Ectodermal cell (in vitro differentiated cells): ENCODE results near the gene SPOPL.

Experiments used
- H3K27ac ChIP-seq: 2 replicates; pipeline ENCODE4 v1.7.0; 2013; ENCODE audit warnings: mild to moderate bottlenecking, low read depth, low read length; ENCODE audit not compliant: insufficient read depth, poor library complexity, severe bottlenecking
- H3K27me3 ChIP-seq: 2 replicates; pipeline ENCODE4 v1.7.0; 2013; ENCODE audit warnings: mild to moderate bottlenecking, low read length; ENCODE audit not compliant: insufficient read depth, control insufficient read depth, poor library complexity, severe bottlenecking
- H3K36me3 ChIP-seq: one replicate; pipeline ENCODE4 v1.7.0; 2013; ENCODE audit warnings: low read length; ENCODE audit not compliant: control insufficient read depth, insufficient read depth
- H3K4me1 ChIP-seq: one replicate; pipeline ENCODE4 v1.7.0; 2013; ENCODE audit warnings: low read length; ENCODE audit not compliant: control insufficient read depth, insufficient read depth
- H3K4me3 ChIP-seq: 2 replicates; pipeline ENCODE4 v1.7.0; 2013; ENCODE audit warnings: low read depth, low read length, control low read depth; ENCODE audit not compliant: insufficient read depth
- H3K9me3 ChIP-seq: 2 replicates; pipeline ENCODE4 v1.7.0; 2013; ENCODE audit warnings: mild to moderate bottlenecking, low read length, moderate library complexity; ENCODE audit not compliant: control insufficient read depth
- WGBS, 2 experiments: methylation state at CpG; one replicate each; pipeline ENCODE4 v1.1.7; 2013; ENCODE audit warnings: missing lambda C conversion rate in 2 of 2; 5-methylcytosine and 5-hydroxymethylcytosine counted together

The SPOPL gene

GRCh38 chr2:138589663-138590062, 88.1 kb downstream of the SPOPL start:
- no peaks in the 10 kb centered on the region for H3K27me3 ChIP-seq
- no peaks in the 10 kb centered on the region for H3K36me3 ChIP-seq
- H3K27ac ChIP-seq, result no peak overlapping the region
- no peaks in the 10 kb centered on the region for H3K4me1 ChIP-seq
- no peaks in the 10 kb centered on the region for H3K9me3 ChIP-seq
- no CpG with 5 or more reads among the region's 1 CpG for WGBS, 2 experiments
- H3K4me3 ChIP-seq, result no peak overlapping the region

DNA sequence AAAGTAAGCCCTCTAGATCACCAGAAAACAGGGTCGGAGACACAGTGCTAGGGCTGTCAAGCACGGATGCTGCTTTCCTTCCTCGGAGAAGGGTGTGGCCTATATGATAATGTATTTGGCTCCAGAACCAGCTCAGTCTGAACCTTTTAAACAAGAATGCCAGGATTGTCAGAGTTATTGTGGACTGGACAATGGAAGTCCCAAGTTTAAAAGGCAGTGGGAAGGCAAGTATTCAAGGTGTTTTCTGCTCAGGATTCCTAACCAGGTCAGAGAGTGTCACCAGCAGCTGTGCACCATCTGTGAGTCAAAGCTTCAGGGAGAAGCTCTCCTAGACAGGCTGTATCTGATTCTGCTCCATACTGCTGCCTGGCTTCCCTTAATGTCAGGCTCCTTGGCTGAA, 94.8 kb downstream of the SPOPL start:
- Histone ChIP-seq H3K36me3 (no peaks in the 10 kb centered on the region), H3K4me1 (no peaks in the 10 kb centered on the region), H3K9me3 (no peaks in the 10 kb centered on the region), H3K4me3 (no peak overlapping the region), H3K27ac (no peak overlapping the region), H3K27me3 (no peaks in the 10 kb centered on the region)
- WGBS, 2 experiments, result 80 to 85% methylated on average over 3 of the region's 3 CpGs

DNA sequence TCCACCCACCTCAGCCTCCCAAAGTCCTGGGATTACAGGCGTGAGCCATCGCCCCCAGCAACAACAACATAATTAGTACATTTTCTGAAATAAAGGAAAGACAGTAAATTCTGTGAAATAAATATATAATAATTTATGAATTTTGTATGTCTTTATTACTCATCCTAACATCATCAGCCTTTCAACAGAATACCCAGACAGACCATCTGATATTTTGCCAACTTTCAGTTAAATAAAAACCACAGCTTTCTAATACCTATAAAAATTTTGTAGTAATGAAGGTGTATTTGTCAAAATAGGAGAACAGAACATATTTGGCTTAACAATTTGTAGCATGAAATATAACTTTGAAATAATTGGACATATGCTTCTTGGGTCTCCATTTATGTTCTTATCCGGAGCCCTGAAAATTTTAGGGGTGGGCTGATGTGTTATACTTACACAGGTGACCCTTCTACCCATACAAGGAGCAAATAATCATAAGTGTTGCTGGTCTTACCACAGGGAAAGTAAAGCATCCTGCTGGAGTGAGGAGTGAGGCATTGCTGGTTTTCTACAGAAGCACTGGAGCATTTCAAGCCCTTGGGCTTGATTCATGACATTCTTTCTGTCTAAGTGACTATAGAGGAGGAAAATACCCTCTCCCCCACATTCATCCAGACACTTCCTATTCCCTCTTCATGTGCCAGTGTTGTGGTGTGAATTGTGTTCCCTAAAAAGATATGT, 99.3 kb downstream of the SPOPL start:
- H3K27ac ChIP-seq, result no peak overlapping the region

GRCh38 chr2:138601458-138602165, 100.0 kb downstream of the SPOPL start:
- no peaks in the 10 kb centered on the region for H3K9me3 ChIP-seq
- no peaks in the 10 kb centered on the region for H3K27me3 ChIP-seq
- no peak overlapping the region for H3K4me3 ChIP-seq
- H3K27ac ChIP-seq, result no peak overlapping the region
- H3K36me3 ChIP-seq, result no peaks in the 10 kb centered on the region
- H3K4me1 ChIP-seq, result no peaks in the 10 kb centered on the region
- WGBS, 2 experiments, result 91 to 94% methylated on average over 2 of the region's 2 CpGs

More for the DNA sequence above, 99.3 kb downstream of the SPOPL start:
- Histone ChIP-seq H3K9me3 (no peaks in the 10 kb centered on the region), H3K27me3 (no peaks in the 10 kb centered on the region), H3K36me3 (no peaks in the 10 kb centered on the region), H3K4me1 (no peaks in the 10 kb centered on the region), H3K4me3 (no peak overlapping the region)
- 67 to 95% methylated on average over 1 to 3 of the region's 3 CpGs for WGBS, 2 experiments

- no peak overlapping the region for H3K27ac ChIP-seq
- no peaks in the 10 kb centered on the region for H3K4me1 ChIP-seq
- WGBS, 2 experiments, result 91 to 100% methylated on average over 1 of the region's 1 CpG
- no peak overlapping the region for H3K4me3 ChIP-seq
- H3K9me3 ChIP-seq, result no peaks in the 10 kb centered on the region
- no peaks in the 10 kb centered on the region for H3K27me3 ChIP-seq
- H3K36me3 ChIP-seq, result no peaks in the 10 kb centered on the region
Observed at GRCh38 chr2:138602166-138602460, 100.5 kb downstream of the SPOPL start.

GRCh38 chr2:138607746-138608145, 106.2 kb downstream of the SPOPL start:
- no peak overlapping the region for H3K4me3 ChIP-seq
- WGBS, 2 experiments, result 88 to 93% methylated on average over 1 to 2 of the region's 2 CpGs
- H3K27ac ChIP-seq, result no peak overlapping the region

GRCh38 chr2:138609446-138609845, 107.9 kb downstream of the SPOPL start:
- Histone ChIP-seq H3K9me3 (no peaks in the 10 kb centered on the region), H3K4me1 (no peaks in the 10 kb centered on the region), H3K4me3 (no peak overlapping the region), H3K36me3 (no peaks in the 10 kb centered on the region), H3K27me3 (no peaks in the 10 kb centered on the region), H3K27ac (no peak overlapping the region)
- 91% methylated on average over 4 of the region's 4 CpGs for WGBS, 2 experiments

More at GRCh38 chr2:138607746-138608145, 106.2 kb downstream of the SPOPL start:
- H3K36me3 ChIP-seq, result no peaks in the 10 kb centered on the region
- no peaks in the 10 kb centered on the region for H3K9me3 ChIP-seq
- no peaks in the 10 kb centered on the region for H3K27me3 ChIP-seq
- H3K4me1 ChIP-seq, result no peaks in the 10 kb centered on the region

- H3K4me3 ChIP-seq, result no peak overlapping the region
- WGBS, 2 experiments, result 90 to 93% methylated on average over 3 to 4 of the region's 4 CpGs
- H3K27ac ChIP-seq, result no peak overlapping the region
Observed at GRCh38 chr2:138610201-138610953, 108.8 kb downstream of the SPOPL start.

GRCh38 chr2:138615257-138615656, 113.7 kb downstream of the SPOPL start:
- no peak overlapping the region for H3K4me3 ChIP-seq
- H3K4me1 ChIP-seq, result no peaks in the 10 kb centered on the region
- H3K36me3 ChIP-seq, result no peaks in the 10 kb centered on the region
- WGBS, 2 experiments, result 90 to 91% methylated on average over 3 to 4 of the region's 4 CpGs
- H3K9me3 ChIP-seq, result no peaks in the 10 kb centered on the region
- H3K27me3 ChIP-seq, result no peaks in the 10 kb centered on the region
- H3K27ac ChIP-seq, result no peak overlapping the region

More at GRCh38 chr2:138610201-138610953, 108.8 kb downstream of the SPOPL start:
- no peaks in the 10 kb centered on the region for H3K9me3 ChIP-seq
- H3K27me3 ChIP-seq, result no peaks in the 10 kb centered on the region
- no peaks in the 10 kb centered on the region for H3K36me3 ChIP-seq
- H3K4me1 ChIP-seq, result no peaks in the 10 kb centered on the region

DNA sequence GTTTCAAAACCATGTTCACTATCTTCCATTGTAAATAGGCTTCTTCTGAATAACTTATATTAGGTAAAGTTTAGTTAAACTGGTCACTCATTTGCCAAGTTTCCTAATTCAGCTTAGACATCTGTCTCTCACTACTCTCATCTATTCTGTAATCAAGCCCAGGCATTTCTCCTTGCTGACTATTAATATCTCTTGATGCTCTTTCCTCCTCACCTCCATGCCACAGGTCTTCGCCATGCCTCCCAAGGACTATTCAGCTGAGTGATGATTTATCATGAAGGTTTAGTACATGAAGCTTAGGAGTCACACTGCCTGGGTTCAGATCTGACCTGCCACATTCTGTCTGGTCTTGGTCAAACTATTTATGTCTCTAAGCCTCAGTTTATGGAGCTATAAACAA, 115.5 kb downstream of the SPOPL start:
- WGBS, 2 experiments, result 100% methylated on average over 1 of the region's 1 CpG
- Histone ChIP-seq H3K36me3 (no peaks in the 10 kb centered on the region), H3K27ac (no peak overlapping the region), H3K9me3 (no peaks in the 10 kb centered on the region), H3K27me3 (no peaks in the 10 kb centered on the region), H3K4me1 (no peaks in the 10 kb centered on the region), H3K4me3 (no peak overlapping the region)
